OCI-LY3 (cell line): ENCODE measurements around the gene ATP5ME.

Source experiments
- EZH2phosphoT487 ChIP-seq: fragments of 200-600 bp; shearing (Covaris generic); IDR thresholded peaks from 2 replicates; pipeline ENCODE4 v1.6.1; 2018; ENCODE audit warnings: antibody characterized with exemption, mixed run types, low read depth
- TF ChIP-seq, protein P1 (sequence below): fragments of 200-600, 300-600 bp; sonication (generic); IDR thresholded peaks from 2 replicates; pipeline ENCODE4 v1.5.1; 2014; ENCODE audit warnings: antibody characterized with exemption, low read length, low read depth

DNA sequence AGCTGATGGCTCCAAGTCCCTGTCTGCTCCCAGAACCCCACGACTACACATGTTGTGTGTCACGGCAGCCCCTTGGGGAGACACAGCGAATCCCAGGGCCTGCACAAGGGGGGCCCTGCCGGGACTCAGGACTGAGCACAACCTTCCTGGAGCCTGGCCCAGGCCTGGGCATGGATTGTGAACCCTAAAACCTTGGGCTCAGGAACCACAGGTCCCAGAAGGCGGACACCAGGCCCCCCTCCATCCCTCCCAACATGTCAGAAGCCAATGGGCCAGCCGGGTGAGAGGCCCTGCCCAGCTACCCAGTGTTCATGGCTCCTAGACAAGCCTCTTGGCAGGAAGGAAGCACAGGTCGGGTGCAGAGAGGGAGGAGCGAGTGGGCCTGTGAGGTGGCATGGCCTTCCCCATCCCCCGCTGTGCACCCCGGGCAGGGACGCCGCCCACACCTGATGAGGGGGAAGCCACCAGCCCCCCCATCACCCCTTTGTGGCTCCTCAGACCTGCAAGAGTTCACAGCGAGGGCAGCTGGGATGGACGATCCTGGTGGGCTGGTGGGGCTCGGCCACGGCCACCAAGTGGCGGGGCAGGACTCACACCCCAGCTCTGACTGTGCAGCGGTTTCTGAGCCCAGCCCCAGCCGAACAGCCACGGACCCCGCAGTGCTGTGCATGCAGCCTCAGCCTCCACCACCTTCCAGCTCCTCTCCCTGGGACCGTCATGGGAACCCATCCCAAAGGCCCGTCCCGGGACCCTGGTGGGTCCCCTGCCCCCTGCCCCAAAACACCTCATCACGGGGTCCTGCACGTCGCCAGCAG lies 45.0 kb downstream of the ATP5ME start:
- TF ChIP-seq, protein P1, sequence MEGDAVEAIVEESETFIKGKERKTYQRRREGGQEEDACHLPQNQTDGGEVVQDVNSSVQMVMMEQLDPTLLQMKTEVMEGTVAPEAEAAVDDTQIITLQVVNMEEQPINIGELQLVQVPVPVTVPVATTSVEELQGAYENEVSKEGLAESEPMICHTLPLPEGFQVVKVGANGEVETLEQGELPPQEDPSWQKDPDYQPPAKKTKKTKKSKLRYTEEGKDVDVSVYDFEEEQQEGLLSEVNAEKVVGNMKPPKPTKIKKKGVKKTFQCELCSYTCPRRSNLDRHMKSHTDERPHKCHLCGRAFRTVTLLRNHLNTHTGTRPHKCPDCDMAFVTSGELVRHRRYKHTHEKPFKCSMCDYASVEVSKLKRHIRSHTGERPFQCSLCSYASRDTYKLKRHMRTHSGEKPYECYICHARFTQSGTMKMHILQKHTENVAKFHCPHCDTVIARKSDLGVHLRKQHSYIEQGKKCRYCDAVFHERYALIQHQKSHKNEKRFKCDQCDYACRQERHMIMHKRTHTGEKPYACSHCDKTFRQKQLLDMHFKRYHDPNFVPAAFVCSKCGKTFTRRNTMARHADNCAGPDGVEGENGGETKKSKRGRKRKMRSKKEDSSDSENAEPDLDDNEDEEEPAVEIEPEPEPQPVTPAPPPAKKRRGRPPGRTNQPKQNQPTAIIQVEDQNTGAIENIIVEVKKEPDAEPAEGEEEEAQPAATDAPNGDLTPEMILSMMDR, result no peak
- no peak for TF ChIP-seq EZH2phosphoT487
